GM19099 (cell line): ENCODE results near the gene ITGA7.

ENCODE experiments used
- POLR2A ChIP-seq: IDR thresholded peaks from 3 replicates; pipeline ENCODE4 v1.6.1; 2011; ENCODE audit warnings: low read depth; ENCODE audit not compliant: insufficient read length; ENCODE audit errors: extremely low read depth

The ITGA7 gene

DNA sequence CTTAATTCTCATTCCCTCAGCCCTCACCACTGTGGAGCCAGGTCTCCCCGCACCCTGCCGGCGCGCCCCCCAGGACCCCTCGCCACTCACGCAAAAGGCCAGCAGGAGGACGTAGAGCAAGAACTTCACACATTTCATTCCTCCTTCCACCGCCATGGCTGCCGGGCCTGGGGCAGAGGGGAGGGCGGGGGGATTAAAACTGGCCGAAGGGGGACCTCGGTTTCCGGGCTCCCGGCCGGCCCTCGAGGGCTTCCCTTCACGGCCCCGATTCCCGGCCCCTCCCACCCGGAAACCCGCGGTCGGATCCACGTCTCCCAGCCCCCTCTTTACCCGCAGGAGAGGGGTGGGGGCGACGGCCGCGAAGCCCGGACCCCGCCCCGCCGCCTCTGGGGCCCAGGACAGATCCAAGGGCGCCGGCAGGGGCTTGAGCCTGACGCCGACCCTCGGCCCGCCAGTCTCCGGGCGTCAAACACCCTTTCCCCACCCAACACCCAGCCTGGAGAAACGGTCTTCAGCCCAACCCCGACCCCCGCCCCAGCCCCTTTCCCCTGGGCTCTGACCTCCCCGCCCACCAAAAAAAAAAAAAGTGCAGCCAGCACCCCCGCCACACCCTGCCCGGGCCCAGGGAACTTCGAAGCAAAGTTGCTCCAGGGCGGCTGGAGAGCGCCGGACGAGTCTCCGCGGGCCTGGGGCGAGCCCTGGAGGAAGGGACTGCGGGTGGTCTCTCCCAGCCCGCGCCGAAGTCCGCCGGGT is 20.7 kb upstream of the ITGA7 start:
- no peak for TF ChIP-seq POLR2A

DNA sequence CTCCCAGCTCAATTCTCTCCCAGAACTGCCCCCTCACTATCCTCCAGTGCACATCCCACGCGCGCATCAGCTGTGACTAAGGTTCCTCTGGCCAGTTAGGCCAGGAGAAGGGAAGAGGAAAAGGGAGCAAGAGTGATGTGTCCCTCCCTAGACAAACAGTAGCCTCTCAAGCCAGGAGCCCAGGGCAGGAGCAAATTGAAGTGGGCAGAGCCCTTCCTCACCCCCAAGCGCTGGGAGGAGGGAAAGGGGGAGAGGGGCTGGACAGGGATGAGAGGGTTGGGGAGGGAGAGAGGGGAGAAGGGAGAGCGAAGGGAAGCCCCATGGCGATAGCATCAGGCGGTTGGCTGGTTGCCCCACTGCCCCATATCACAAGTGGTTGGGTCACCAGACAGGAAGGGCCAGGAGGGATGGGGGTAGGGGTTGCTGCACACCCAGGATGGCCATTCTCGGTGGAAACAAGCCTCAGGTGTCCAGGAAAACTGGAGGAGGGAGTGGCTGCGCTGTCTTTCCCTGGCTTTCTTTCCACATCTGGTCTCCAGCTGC is 20.0 kb upstream of the ITGA7 start:
- TF ChIP-seq POLR2A = no peak

DNA sequence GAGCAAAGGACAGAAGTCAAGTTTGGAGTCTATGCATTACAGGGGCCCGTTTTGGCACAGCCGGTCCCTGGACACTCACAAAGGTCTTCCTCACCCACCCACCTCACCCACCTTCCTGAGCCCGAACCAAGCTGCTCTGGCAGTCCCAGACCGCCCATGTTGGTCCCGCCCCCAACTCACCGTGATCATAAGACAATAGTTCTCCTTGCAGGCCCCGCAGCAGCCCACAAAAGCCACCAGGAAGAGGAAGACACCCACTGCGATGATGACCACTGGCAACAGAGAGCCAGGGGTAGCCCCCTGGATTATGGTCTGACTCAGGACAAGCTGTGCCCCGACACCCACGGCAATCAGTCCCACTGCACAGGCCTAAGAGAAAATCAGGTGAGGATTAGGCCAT is 19.3 kb upstream of the ITGA7 start:
- no peak for TF ChIP-seq POLR2A

DNA sequence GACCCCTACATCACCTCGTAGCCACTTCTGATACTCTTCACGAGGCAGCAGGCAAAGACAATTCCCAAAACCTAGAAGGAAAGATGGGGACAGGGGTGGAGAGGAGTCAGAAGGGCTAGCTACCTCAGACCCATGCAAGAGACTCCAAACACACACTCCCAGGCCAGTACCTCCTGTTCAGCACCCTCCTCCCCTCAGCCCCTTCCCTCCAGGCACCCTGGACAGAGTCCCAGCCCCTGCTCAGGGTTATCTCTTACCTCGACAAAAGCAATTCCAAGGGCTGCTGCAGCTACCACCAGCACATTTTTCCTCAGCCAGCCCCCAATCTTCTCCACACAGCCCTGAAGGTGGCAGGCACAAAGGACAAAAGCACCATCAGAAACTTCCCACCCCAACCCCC is 17.9 kb upstream of the ITGA7 start:
- no peak for TF ChIP-seq POLR2A

DNA sequence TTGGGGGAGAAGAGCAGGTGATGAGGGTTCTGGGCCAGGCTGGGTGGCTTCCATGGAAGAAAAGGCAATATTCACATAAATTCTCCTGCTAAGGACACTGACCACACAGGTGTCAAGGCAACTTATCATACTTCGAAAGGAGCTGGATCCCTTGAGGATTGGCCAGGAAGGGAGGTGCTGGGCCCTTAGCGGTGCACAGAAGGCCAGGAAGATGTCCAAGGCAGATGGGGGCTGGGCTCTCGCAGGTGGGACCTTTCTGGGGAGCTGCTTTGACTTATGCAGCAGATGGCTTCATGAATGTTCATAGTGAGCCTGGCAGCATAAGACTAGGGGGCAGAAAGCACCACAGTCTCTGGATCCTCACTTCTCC is 17.2 kb upstream of the ITGA7 start:
- no peak for TF ChIP-seq POLR2A

DNA sequence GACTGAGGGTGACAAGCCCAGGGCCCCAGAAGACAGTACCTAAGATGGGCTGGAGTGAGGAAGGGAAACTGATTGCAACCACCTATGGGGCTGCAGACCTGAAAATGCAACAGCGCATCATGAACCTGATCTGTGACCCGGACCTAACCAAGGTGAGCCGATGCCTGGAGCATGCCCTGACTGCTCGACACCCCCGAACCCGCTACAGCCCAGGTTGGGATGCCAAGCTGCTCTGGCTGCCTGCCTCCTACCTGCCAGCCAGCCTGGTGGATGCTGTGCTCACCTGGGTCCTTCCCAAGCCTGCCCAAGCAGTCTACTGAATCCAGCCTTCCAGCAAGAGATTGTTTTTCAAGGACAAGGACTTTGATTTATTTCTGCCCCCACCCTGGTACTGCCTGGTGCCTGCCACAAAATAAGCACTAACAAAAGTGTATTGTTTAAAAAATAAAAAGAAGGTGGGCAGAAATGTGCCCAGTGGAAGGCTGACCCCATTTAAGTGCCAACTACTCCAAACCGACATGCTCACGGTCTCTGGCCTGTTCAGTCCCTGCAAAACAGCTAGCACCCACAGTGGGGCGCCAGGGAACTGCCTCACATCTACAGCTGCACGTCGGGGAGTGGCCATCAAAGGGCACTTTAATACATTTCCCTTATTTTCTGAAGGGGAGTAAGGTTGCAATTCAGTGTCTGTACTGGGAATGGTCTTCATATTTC is 16.7 kb upstream of the ITGA7 start:
- TF ChIP-seq POLR2A = no peak

DNA sequence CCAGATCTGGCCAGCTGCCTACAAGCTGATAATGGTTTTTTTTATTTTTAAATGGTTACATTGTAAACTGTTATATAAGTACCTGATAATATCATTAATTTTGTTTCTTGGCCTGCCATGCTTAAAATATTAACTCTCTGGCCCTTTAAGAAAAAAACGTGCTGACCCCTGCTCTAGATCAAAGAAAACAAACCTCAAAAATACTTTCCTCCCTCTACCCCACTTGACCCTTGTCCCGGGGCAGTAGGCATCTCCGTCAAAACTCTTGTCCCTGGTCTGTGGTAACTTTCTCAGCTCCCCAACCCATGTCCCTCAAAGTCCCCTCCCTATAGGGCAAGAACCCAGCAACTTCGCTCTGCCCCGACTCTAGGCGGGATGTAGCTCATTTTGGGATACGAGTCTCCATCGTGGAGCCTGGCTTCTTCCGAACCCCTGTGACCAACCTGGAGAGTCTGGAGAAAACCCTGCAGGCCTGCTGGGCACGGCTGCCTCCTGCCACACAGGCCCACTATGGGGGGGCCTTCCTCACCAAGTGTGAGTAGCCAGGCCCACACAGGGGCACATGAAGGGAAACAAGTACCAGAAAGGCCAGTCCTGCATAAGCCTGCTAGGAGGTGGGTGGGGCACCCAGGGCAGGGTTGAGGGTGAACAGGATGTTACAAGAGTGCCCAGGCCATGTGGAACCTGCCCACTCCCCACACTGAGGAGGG is 16.0 kb upstream of the ITGA7 start:
- no peak for TF ChIP-seq POLR2A

DNA sequence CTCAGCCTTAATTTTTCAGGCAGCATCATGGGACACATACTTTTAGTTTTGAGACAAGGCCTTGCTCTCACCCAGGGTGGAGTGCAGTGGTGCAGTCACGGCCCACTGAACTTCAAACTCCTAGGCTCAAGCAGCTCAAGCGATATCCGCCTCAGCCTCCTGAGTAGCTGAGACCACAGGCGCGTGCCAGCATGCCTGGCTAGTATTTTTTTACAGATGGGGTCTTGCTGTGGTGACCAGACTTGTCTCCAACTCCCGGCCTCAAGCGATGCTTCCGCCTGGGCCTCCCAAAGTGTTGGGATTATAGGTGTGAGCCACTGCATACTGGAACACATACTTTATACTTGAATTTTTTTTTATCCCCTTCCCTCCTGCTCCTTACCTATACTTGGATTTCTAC is 15.2 kb upstream of the ITGA7 start:
- no peak for TF ChIP-seq POLR2A

DNA sequence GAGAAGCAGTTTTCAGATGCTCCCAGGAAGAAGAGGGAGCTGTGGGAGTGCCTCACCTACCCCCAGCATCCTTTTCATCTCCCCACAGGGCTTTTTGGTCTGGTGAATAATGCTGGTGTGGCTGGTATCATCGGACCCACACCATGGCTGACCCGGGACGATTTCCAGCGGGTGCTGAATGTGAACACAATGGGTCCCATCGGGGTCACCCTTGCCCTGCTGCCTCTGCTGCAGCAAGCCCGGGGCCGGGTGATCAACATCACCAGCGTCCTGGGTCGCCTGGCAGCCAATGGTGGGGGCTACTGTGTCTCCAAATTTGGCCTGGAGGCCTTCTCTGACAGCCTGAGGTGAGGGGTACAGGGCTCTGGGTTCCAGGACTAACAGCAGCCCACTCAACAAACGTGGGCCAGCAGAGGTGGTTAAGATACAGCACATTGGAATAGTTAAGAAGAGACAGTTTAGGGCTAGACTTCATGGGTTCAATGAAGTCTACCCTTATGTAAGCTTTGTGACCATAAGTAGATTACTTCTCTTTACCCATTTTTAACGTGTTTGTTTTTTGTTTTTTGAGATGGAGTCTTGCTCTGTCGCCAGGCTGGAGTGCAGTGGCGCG is 14.0 kb upstream of the ITGA7 start:
- TF ChIP-seq POLR2A = no peak

DNA sequence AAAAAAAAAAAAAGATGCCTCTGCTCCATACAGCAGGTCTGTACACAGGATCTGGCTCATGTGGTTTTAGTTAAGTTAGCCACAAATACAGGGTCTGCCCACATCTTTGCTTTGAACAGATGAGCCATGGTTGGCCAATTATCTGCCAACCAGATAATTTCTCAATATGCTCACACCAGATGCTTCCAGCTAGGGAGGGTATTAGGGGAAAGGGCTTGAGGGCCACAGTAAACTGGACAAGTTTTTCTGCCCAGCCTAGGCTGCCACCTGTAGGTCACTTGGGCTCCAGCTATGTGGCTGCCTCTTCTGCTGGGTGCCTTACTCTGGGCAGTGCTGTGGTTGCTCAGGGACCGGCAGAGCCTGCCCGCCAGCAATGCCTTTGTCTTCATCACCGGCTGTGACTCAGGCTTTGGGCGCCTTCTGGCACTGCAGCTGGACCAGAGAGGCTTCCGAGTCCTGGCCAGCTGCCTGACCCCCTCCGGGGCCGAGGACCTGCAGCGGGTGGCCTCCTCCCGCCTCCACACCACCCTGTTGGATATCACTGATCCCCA is 13.3 kb upstream of the ITGA7 start:
- TF ChIP-seq POLR2A = no peak

DNA sequence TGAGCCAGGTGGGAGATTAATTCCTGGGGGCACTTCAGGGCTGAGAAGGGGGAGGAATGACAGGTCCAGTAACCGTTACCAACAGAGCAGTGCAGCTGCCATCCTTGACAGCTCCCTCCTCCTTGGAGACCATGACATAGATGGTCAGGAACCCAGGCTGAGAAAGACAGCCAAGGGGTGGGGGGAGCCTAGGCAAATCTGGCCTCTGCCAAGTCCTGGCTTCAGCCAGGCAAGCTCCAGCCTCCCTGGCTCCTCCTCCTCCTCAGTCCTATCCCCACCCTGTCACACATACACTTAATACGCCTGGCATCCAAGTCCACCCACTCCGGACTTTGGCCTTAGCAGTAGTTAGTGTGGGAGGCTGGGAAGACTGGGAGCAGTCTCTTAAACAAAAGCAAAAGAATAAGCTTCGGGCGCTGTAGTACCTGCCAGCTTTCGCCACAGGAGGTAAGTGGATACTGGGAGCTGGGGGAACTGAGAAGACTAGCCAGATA is 12.4 kb upstream of the ITGA7 start, which contains the start of gene RDH5:
Gene RDH5, plus strand, starts transcription at position 323 of the 494 bp plus-strand sequence. CDS start 792 bp downstream, outside the sequence.
- TF ChIP-seq POLR2A = no peak

DNA sequence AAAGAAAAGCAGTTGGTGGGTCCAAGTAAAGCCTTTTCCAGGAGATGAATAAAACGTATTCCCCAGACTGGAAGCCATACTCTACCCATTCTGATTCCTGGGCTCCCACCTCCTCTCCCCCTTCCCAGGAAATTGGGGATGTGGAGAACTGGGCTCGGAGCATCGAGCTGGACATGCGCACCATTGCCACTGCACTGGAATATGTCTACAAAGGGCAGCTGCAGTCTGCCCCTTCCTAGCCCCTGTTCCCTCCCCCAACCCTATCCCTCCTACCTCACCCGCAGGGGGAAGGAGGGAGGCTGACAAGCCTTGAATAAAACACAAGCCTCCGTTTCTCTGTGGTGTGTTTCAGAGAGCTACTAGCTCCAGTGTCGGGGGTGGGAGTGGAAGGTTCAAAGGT is 11.7 kb upstream of the ITGA7 start:
- no peak for TF ChIP-seq POLR2A

DNA sequence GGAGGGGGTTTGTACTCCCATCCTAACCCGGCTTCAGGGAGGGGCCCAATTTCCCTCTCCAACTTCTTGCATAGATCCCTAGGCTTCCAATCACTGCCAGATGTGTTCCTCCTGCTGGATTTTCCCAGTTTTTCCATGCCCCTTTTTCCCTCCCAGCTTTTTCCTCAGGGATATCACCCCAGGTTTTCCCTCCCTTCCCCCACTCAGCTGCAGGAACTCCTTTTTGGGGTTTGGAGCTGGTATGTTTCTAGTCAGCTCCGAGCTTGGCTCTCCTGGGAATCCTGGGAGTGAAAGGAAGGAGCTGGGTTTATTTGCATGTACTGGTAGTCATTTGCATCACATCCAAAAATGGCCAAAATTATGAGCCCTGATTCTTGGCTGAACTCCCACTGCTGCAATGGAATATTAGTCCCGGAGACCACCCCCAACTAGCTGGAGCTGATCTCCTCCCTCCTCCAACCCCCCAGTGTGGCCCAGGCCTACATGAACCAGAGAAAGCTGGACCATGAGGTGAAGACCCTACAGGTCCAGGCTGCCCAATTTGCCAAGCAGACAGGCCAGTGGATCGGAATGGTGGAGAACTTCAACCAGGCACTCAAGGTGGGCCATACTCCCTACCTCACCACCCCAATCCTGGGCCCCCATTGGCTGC is 11.0 kb upstream of the ITGA7 start:
- TF ChIP-seq POLR2A = no peak

DNA sequence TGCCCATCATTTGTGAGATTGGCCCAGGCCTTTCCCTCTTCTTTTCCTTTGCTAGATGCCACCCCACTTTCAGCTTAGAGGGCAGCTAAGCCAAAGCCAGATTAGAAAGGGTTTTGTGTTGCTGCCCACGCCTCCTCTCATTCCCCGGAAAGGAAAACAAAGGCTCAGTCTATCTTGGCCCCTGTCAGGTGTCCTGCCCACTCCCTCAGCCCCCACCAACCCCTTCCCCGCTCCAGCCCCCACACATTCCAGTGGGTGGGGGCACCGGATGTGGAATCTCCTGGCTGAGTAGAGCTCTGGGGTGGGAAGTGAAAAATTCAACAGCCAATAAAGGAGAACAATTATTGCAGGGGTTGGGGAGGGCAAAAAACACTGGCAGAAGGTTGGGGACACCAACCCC is 10.3 kb upstream of the ITGA7 start:
- no peak for TF ChIP-seq POLR2A

DNA sequence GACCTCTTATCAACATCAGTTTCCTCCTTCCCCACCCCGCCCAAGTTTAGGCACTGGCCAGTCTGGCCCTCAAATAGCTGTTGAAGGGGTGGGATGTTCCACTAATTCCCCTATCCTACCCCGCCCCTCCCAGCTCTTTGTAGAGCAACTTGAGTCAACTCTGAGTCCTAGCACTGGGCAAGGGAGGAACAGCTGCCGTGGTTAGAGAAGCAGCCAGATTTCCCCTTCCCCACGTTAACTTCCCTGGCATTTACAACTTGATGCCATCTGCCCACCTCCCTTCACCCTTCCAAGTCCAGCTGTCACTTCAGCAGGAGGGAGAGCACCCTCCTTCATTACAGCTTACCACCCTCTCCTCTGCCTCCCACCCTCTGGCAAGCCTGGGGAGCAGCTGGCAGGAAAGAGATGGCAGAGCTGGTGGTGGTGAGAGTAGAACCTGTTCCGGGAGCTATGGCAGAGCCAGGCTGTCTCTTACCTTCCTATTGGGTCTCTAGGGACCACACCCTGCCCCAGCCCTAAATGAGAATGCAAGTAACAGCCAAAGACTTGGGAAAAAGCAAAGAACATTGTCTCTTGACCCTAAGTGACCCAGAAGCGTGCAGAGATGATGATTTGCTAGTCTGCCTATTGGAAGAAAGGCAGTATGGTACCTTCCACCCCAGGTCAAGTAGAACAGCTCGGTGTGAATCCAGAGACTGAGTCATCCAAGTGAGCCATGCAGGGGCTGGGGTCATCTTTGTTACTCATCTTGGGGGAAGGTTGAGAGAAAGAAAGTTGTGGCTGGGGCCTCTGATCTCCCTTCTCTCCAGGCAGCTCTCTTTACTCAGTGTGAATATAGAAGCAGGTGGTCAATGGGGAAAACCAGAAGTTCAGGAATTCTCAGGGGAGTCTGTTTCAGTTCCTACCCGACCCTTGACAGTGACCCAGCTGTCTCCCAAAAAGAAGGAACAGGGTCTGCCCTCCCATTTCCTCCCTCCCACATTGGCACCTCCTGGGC is 9.6 kb upstream of the ITGA7 start:
- TF ChIP-seq POLR2A = no peak
